ENCODE data around the gene ACTG1. TPM values are rescaled to one million over a fixed set of nuclear protein-coding genes. Genes with fewer than 3 reads are reported as not detected.

Gene ACTG1
- total and polyA plus RNA-seq, 2 of the 13 experiments (the other 11 are each of a cell fraction or from before 2014, with no cell fraction given) = 973 to 1,138 TPM

DNA sequence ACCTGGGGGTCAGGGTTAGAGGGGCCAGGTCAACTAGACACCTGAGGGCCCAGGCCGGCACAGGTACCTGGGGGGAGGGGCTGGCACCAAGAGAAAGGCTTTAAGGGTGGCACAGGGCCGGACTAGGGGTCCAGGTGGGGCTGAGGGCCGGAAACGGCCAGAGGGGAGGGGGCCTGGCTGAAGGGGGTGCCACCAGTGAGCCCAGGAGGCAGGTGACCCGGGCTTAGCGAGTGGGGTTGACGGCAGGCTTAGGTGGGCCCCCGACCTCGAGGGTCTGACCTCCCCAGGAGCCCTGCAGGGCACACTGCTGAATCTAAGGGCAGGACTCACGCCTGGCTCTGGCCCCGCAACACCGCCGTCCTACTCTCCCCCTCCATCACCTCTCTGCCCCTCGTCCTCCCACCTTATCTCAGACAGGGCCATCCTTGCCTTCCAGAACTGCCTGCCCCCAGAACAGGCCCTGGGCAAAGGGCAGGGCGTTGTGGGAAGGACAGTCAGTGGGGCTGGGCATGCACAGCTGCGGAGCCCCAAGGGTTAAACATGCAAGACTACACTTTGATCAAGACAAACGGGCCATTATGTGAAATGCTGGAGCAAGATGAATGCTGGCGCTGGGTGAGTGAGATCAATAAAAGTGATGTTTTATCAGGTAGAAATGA is 44.4 kb downstream of the ACTG1 start (continued):
- TF ChIP-seq ZBTB40 (IDR thresholded peaks at IDR 0.05) (no peak), ZBTB40 (CRISPR knock-in tag; IDR thresholded peaks at IDR 0.05) (no peak), FUBP1 (CRISPR knock-in tag; IDR thresholded peaks at IDR 0.05; ENCODE audit: borderline replicate concordance) (no peak), MYNN (CRISPR knock-in tag; IDR thresholded peaks at IDR 0.05; ENCODE audit: low read depth) (no peak), ZNF263 (CRISPR knock-in tag; IDR thresholded peaks at IDR 0.05) (no peak), ZNF282 (IDR thresholded peaks at IDR 0.05; ENCODE audit: partially characterized antibody) (no peak), ZNF577 (CRISPR knock-in tag; IDR thresholded peaks at IDR 0.05; ENCODE audit: borderline replicate concordance, low read depth) (no peak), CEBPG (CRISPR knock-in tag; IDR thresholded peaks at IDR 0.05) (0 out of 2 replicates have a peak, but pooled peaks have one; percentile 16), THAP9 (CRISPR knock-in tag; IDR thresholded peaks at IDR 0.05; ENCODE audit: borderline replicate concordance) (no peak), SSRP1 (CRISPR knock-in tag; IDR thresholded peaks at IDR 0.05) (no peak), ASH2L (IDR thresholded peaks at IDR 0.05; ENCODE audit: insufficient read length, low read depth, low read length) (peak; percentile 40), CENPBD1 (CRISPR knock-in tag; IDR thresholded peaks at IDR 0.05; ENCODE audit: borderline replicate concordance, low read depth) (no peak), MIER2 (CRISPR knock-in tag; IDR thresholded peaks at IDR 0.05) (no peak), MIER3 (CRISPR knock-in tag; IDR thresholded peaks at IDR 0.05; ENCODE audit: borderline replicate concordance) (no peak), SKI (IDR thresholded peaks at IDR 0.05; ENCODE audit: partially characterized antibody) (peak; percentile 10), GATAD2A (CRISPR knock-in tag; IDR thresholded peaks at IDR 0.05) (peak; percentile 83)
